Measurements from ENCODE around the gene CSTF1. TPM values are rescaled to one million over a fixed set of nuclear protein-coding genes. Genes with fewer than 3 reads are reported as not detected.

CSTF1 gene
- total RNA-seq, 4 donors from 2014 or later, result 20.8 to 26.8 (median 22.0) TPM

DNA sequence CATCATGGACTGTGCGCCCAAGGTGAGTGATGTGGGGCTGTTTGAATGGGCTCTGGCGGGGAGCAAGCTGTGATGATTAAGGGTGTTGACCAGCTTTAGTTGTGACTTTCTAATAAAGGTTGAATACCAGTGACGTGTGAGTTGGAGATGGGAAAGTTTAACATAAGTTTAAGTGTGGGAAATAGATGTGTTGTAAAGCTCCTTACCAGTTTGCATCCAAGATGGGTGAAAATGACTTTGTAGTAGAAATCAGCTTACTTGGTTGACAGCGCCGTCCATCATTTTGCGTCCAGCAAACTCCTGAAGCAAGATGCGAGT is 20.0 kb downstream of the CSTF1 start:
- DNase-seq (ENCODE audit: low spot score) (no peak), ATAC-seq (ENCODE audit: low FRiP score) (no peak)
- TF ChIP-seq, protein P1, sequence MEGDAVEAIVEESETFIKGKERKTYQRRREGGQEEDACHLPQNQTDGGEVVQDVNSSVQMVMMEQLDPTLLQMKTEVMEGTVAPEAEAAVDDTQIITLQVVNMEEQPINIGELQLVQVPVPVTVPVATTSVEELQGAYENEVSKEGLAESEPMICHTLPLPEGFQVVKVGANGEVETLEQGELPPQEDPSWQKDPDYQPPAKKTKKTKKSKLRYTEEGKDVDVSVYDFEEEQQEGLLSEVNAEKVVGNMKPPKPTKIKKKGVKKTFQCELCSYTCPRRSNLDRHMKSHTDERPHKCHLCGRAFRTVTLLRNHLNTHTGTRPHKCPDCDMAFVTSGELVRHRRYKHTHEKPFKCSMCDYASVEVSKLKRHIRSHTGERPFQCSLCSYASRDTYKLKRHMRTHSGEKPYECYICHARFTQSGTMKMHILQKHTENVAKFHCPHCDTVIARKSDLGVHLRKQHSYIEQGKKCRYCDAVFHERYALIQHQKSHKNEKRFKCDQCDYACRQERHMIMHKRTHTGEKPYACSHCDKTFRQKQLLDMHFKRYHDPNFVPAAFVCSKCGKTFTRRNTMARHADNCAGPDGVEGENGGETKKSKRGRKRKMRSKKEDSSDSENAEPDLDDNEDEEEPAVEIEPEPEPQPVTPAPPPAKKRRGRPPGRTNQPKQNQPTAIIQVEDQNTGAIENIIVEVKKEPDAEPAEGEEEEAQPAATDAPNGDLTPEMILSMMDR (IDR thresholded peaks at IDR 0.05), result no peak

DNA sequence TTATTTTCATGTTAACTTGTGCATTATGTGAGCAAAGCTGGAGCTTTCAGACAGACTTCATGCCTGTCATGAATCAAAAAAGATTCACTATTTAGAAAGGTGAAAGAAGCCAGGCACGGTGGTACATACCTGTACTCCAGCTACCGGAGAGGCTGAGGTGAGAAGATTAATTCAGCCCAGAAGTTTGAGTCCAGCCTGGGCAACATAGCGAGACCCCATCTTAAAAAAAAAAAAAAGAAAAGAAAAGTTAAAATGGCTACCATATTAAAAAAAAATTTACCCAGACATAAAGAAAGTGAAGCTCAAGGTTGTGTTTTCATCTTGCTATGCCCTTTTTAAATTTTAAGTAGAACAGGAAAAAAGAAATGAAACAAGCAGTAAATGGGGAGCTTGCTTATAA is 20.5 kb downstream of the CSTF1 start:
- ATAC-seq (ENCODE audit: low FRiP score), result no peak
- TF ChIP-seq, protein P1 (IDR thresholded peaks at IDR 0.05), result no peak

DNA sequence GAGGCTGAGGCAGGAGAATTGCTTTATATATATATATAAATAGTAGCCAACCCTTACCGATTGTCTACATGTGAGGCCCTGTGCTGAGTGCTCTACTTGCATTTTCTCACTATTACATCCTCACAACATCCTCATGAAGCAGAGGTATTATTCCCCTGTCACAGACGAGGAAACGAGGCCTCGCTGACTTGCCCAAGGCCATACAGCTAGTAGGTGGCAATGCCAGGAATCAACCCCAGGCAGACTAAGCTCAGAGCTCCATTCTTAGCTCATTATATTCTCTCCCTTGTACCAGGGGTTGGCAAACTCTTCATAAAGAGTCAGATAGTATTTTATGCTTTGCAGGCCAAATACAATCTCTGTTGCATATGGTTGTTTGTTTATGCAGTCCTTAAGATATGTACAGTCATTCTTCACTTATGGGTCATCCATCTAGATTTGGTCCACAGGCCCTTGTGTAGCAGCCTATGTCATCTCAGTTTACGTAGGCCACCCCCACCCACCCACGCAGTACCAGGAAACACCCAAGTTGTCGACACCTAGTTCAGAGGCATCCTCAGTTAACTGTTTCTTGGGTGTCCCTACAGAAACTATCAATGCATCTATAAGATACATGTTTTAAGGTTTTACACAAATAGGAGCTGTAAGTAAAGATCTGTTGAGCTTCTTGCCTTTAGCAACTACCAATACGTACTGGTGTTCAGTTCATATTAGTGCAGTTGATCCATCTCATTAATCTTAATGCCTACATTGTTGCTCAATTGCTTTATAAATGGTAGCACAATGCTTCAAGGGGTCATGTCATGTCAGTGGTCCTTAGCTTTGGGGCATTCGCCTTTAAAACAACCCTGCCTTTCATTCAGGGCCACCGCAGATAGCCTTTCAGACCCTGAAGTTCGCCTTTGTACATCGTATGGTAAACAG is 22.7 kb downstream of the CSTF1 start:
- no peak for ATAC-seq (ENCODE audit: low FRiP score)
- TF ChIP-seq, protein P1 (IDR thresholded peaks at IDR 0.05), result no peak

More for the DNA sequence above, 20.5 kb downstream of the CSTF1 start:
- no peak for DNase-seq (ENCODE audit: low spot score)

DNA sequence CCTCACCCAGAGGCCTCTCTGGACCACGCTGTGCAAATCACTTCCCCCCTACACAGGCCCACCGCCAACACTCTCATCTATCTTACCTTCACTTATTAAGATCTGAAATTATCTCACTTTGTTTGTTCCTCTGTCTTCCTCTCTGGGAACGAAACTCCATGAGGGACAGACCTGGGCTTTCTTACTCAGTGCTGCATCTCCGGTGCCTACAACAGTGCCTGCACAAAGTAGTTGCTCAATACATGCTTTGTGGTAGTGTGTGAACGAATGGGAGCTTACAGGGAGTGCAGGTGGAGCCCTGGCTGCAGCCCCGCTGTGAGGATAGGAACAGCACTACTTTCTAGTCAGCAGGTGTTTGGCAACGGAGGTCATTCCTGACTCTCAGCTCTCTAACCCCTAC is 25.0 kb downstream of the CSTF1 start:
- TF ChIP-seq, protein P1 (IDR thresholded peaks at IDR 0.05), result no peak
- no peak for ATAC-seq (ENCODE audit: low FRiP score)
- DNase-seq (ENCODE audit: low spot score), result no peak

More for the DNA sequence above, 22.7 kb downstream of the CSTF1 start:
- DNase-seq (ENCODE audit: low spot score), result no peak

DNA sequence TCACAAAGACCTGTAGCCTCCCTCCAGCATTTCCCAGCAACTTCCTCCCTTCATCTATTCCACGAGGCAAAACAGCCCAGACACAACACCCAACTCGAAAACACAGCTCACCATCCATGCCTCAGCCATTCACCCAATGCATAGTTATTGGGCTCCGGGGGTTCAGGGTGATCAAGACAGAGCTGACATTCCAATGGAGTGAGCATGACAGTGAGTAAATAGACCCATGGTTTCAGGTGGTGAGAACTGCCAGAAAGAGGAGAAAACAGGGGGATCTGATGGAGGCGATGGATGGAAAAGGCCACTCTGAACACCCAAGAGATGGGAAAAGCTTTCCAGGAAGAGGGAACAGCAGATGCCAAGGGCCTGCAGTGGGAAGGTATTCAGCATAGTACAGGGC is 25.5 kb downstream of the CSTF1 start:
- no peak for DNase-seq (ENCODE audit: low spot score)
- TF ChIP-seq, protein P1 (IDR thresholded peaks at IDR 0.05), result no peak
- no peak for ATAC-seq (ENCODE audit: low FRiP score)

GRCh38 chr20:56418385-56418861 is 26.0 kb downstream of the CSTF1 start:
- TF ChIP-seq, protein P1 (IDR thresholded peaks at IDR 0.05), result no peak
- DNase-seq (ENCODE audit: low spot score) (no peak), ATAC-seq (ENCODE audit: low FRiP score) (no peak)

- ATAC-seq (ENCODE audit: low FRiP score), result no peak
- TF ChIP-seq, protein P1 (IDR thresholded peaks at IDR 0.05), result no peak
- DNase-seq (ENCODE audit: low spot score), result no peak
These were observed 27.6 kb downstream of the CSTF1 start for GRCh38 chr20:56420028-56420427.
